H9 (cell line): ENCODE measurements around the gene ARHGAP10. TPM values are rescaled to one million over a fixed set of nuclear protein-coding genes. Genes with fewer than 3 reads are reported as not detected.

ENCODE experiments used
- DNase-seq: peaks from one replicate; pipeline ENCODE4 v3.0.0-alpha.2; 2017
- H2AFZ ChIP-seq: one replicate; pipeline ENCODE4 v1.6.1; 2013; ENCODE audit warnings: mild to moderate bottlenecking, low read length, control low read depth, moderate library complexity
- H2AK5ac ChIP-seq: 2 replicates; pipeline ENCODE4 v1.6.1; 2013; ENCODE audit warnings: low read length, control low read depth, mixed read lengths; ENCODE audit not compliant: insufficient read length
- H2BK120ac ChIP-seq: one replicate; pipeline ENCODE4 v1.6.1; 2013; ENCODE audit warnings: low read depth, mild to moderate bottlenecking, low read length, control low read depth, inconsistent platforms; ENCODE audit not compliant: poor library complexity, severe bottlenecking
- H2BK12ac ChIP-seq: 2 replicates; pipeline ENCODE4 v1.6.1; 2013; ENCODE audit warnings: low read length, control low read depth, mixed read lengths, low read depth; ENCODE audit not compliant: insufficient read length
- H2BK15ac ChIP-seq: 2 replicates; pipeline ENCODE4 v1.6.1; 2013; ENCODE audit warnings: low read depth, low read length, control low read depth
- H2BK20ac ChIP-seq: one replicate; pipeline ENCODE4 v1.6.1; 2013; ENCODE audit warnings: low read depth, mild to moderate bottlenecking, low read length, control low read depth, inconsistent platforms; ENCODE audit not compliant: poor library complexity, severe bottlenecking
- H2BK5ac ChIP-seq: 2 replicates; pipeline ENCODE4 v1.6.1; 2013; ENCODE audit warnings: low read length, control low read depth, mixed read lengths; ENCODE audit not compliant: insufficient read length
- H3K14ac ChIP-seq: 2 replicates; pipeline ENCODE4 v1.6.1; 2013; ENCODE audit warnings: low read length, control low read depth; ENCODE audit not compliant: insufficient read depth
- H3K18ac ChIP-seq: 2 replicates; pipeline ENCODE4 v1.6.1; 2013; ENCODE audit warnings: low read depth, mild to moderate bottlenecking, mixed read lengths, low read length, control low read depth; ENCODE audit not compliant: insufficient read length
- H3K23ac ChIP-seq: 2 replicates; pipeline ENCODE4 v1.6.1; 2013; ENCODE audit warnings: low read length, control low read depth, mixed read lengths, low read depth; ENCODE audit not compliant: insufficient read length
- H3K23me2 ChIP-seq: 2 replicates; pipeline ENCODE4 v1.6.1; 2013; ENCODE audit warnings: low read depth, mild to moderate bottlenecking, mixed read lengths, low read length, control low read depth; ENCODE audit not compliant: insufficient read length, poor library complexity, severe bottlenecking
- H3K27ac ChIP-seq: 2 replicates; pipeline ENCODE4 v1.5.1; 2013; ENCODE audit warnings: low read length, control low read depth, mixed read lengths, low read depth; ENCODE audit not compliant: insufficient read length
- H3K27me3 ChIP-seq: 2 replicates; pipeline ENCODE4 v1.6.1; 2013; ENCODE audit warnings: low read length, control low read depth, inconsistent platforms; ENCODE audit not compliant: insufficient read depth
- H3K4ac ChIP-seq: 2 replicates; pipeline ENCODE4 v1.6.1; 2013; ENCODE audit warnings: low read depth, mild to moderate bottlenecking, control low read depth, inconsistent platforms, low read length, moderate library complexity
- H3K4me1 ChIP-seq: 2 replicates; pipeline ENCODE4 v1.6.1; 2013; ENCODE audit warnings: low read length, control low read depth, inconsistent platforms; ENCODE audit not compliant: insufficient read depth
- H3K4me2 ChIP-seq: 2 replicates; pipeline ENCODE4 v1.6.1; 2013; ENCODE audit warnings: low read length, control low read depth, mixed read lengths; ENCODE audit not compliant: insufficient read length, insufficient read depth
- H3K56ac ChIP-seq: 2 replicates; pipeline ENCODE4 v1.6.1; 2013; ENCODE audit warnings: low read depth, mild to moderate bottlenecking, mixed read lengths, low read length, control low read depth; ENCODE audit not compliant: insufficient read length
- H3K79me1 ChIP-seq: 2 replicates; pipeline ENCODE4 v1.6.1; 2013; ENCODE audit warnings: low read depth, mild to moderate bottlenecking, moderate library complexity, low read length, control low read depth, inconsistent platforms; ENCODE audit not compliant: insufficient read depth, poor library complexity, severe bottlenecking
- H3K79me2 ChIP-seq: 2 replicates; pipeline ENCODE4 v1.6.1; 2013; ENCODE audit warnings: low read length, control low read depth, inconsistent platforms; ENCODE audit not compliant: insufficient read depth
- H3K9ac ChIP-seq: 2 replicates; pipeline ENCODE4 v1.6.1; 2013; ENCODE audit warnings: low read length, control low read depth, mixed read lengths; ENCODE audit not compliant: insufficient read length; ENCODE audit errors: extremely low read depth
- H3K9me3 ChIP-seq: one replicate; pipeline ENCODE4 v1.6.1; 2013; ENCODE audit warnings: low read depth, low read length, inconsistent platforms; ENCODE audit not compliant: control insufficient read depth
- H3T11ph ChIP-seq: one replicate; pipeline ENCODE4 v1.6.1; 2013; ENCODE audit warnings: mild to moderate bottlenecking, low read length, control low read depth, inconsistent platforms
- H4K20me1 ChIP-seq: one replicate; pipeline ENCODE4 v1.6.1; 2013; ENCODE audit not compliant: control insufficient read depth, insufficient read length, insufficient read depth
- H4K5ac ChIP-seq: 2 replicates; pipeline ENCODE4 v1.6.1; 2013; ENCODE audit warnings: low read depth, mild to moderate bottlenecking, mixed read lengths, low read length, control low read depth; ENCODE audit not compliant: insufficient read length
- H4K8ac ChIP-seq: replicated peaks from 2 replicates; pipeline ENCODE4 v1.6.1; 2013; ENCODE audit warnings: low read length, control low read depth, mixed read lengths, low read depth; ENCODE audit not compliant: insufficient read length
- H4K91ac ChIP-seq: 2 replicates; pipeline ENCODE4 v1.6.1; 2013; ENCODE audit warnings: low read depth, mild to moderate bottlenecking, moderate library complexity, mixed read lengths, low read length, control low read depth; ENCODE audit not compliant: insufficient read length
- H3K27ac Mint-ChIP-seq, 3 experiments: 2 replicates in 2 of 3; 3 replicates in 1 of 3; pipeline ENCODE4 v1.8.0; 2020 to 2021; ENCODE audit warnings: mixed read lengths in 3 of 3, mild to moderate bottlenecking in 1 of 3, moderate library complexity in 1 of 3
- H3K27me3 Mint-ChIP-seq: 2 replicates; pipeline ENCODE4 v1.8.0; 2021; ENCODE audit warnings: low read depth, mild to moderate bottlenecking, moderate library complexity, mixed read lengths
- H3K36me3 Mint-ChIP-seq, 3 experiments: 2 replicates in 2 of 3; 3 replicates in 1 of 3; pipeline ENCODE4 v1.8.0; 2020 to 2021; ENCODE audit warnings: low read depth in 3 of 3, mixed read lengths in 3 of 3; ENCODE audit not compliant: insufficient read depth in 1 of 3
- H3K4me1 Mint-ChIP-seq, 2 experiments: 2 replicates each; pipeline ENCODE4 v1.8.0; 2020; ENCODE audit warnings: mixed read lengths in 2 of 2
- H3K4me3 Mint-ChIP-seq, 2 experiments: 2 replicates in 1 of 2; 3 replicates in 1 of 2; pipeline ENCODE4 v1.8.0; 2020 to 2021; ENCODE audit warnings: mild to moderate bottlenecking in 2 of 2, mixed read lengths in 2 of 2, moderate library complexity in 1 of 2
- H3K9me3 Mint-ChIP-seq, 2 experiments: 2 replicates in 1 of 2; 3 replicates in 1 of 2; pipeline ENCODE4 v1.8.0; 2020; ENCODE audit warnings: mild to moderate bottlenecking in 2 of 2, mixed read lengths in 2 of 2, moderate library complexity in 1 of 2
- CTCF ChIP-seq: fragments of 200-600 bp; sonication (generic); conservative IDR thresholded peaks from 3 replicates; pipeline ENCODE4 v1.8.0; 2021; ENCODE audit warnings: antibody characterized with exemption, mild to moderate bottlenecking
- WGBS: extraction: QIAGEN DNeasy Blood & Tissue Kit; methylation state at CpG from one replicate; pipeline ENCODE4 v1.1.7; 2013; ENCODE audit warnings: missing lambda C conversion rate, low lambda C conversion rate, mixed read lengths; ENCODE audit not compliant: insufficient read length; ENCODE audit errors: extremely low coverage; 5-methylcytosine and 5-hydroxymethylcytosine counted together
- total RNA-seq: library from RNA; stranded (reverse); gene quantifications from 2 replicates; pipeline ENCODE4 v1.2.1, GENCODE V29; 2021

ARHGAP10 gene
- total RNA-seq, 1 experiment from 2014 or later, result 7.8 TPM

- Histone ChIP-seq H3K56ac (no peak overlapping the region), H2BK15ac (no peak overlapping the region), H3K14ac (no peak overlapping the region), H2AFZ (no peak overlapping the region), H3K79me1 (no peaks in the 10 kb centered on the region), H3K79me2 (no peaks in the 10 kb centered on the region), H4K91ac (no peak overlapping the region), H3K23ac (no peak overlapping the region), H3K9me3 (no peaks in the 10 kb centered on the region), H3K23me2 (no peaks in the 10 kb centered on the region), H4K20me1 (no peaks in the 10 kb centered on the region), H2BK20ac (no peak overlapping the region), H3K18ac (no peak overlapping the region), H4K8ac (no peak overlapping the region), H3K9ac (no peak overlapping the region), H3T11ph (no peak overlapping the region), H3K4ac (no peak overlapping the region), H2BK5ac (no peak overlapping the region), H3K4me2 (no peak overlapping the region), H2BK12ac (no peak overlapping the region), H3K4me1 (no peaks in the 10 kb centered on the region; the same call in 1 of the 2 replicates), H2BK120ac (no peak overlapping the region), H2AK5ac (no peak overlapping the region), H3K27ac (no peak overlapping the region), H3K27me3 (no peaks in the 10 kb centered on the region), H4K5ac (no peak overlapping the region)
- no peaks in the 10 kb centered on the region for H3K36me3 Mint-ChIP-seq
- H3K4me1 Mint-ChIP-seq, result peaks cover 23 to 32% of the 10 kb centered on the region in 2 experiments
- no peaks in the 10 kb centered on the region for H3K27me3 Mint-ChIP-seq
- no peak for TF ChIP-seq CTCF
- DNase-seq, result no peak
- H3K27ac Mint-ChIP-seq, result no peak overlapping the region; a peak in 1 of 7 replicates
- no peaks in the 10 kb centered on the region for H3K9me3 Mint-ChIP-seq
- no peak overlapping the region for H3K4me3 Mint-ChIP-seq
- WGBS, result no CpG with 5 or more reads among the region's 9 CpGs
Observed at GRCh38 chr4:148064451-148064850, 332.6 kb downstream of the ARHGAP10 start.
